ENCODE results near the gene ABAT. TPM values are rescaled to one million over a fixed set of nuclear protein-coding genes. Genes with fewer than 3 reads are reported as not detected.

The ABAT gene
- total RNA-seq, 2 donors from 2014 or later, result 4.8 to 10.4 TPM

GRCh38 chr16:8822403-8822802, 148.0 kb downstream of the ABAT start:
- no peak for ATAC-seq (replicated peaks)
- Mint-ChIP-seq H3K36me3 (ENCODE audit: low read depth) (peaks cover 94% of the 10 kb centered on the region), H3K4me1 (peaks cover 5% of the 10 kb centered on the region), H3K27ac (peak overlapping the region; percentile 82), H3K9me3 (no peaks in the 10 kb centered on the region), H3K27me3 (no peaks in the 10 kb centered on the region), H3K4me3 (no peak overlapping the region)

GRCh38 chr16:8826278-8826879, 152.0 kb downstream of the ABAT start:
- no peaks in the 10 kb centered on the region for H3K9me3 Mint-ChIP-seq
- peaks cover 5% of the 10 kb centered on the region for H3K4me1 Mint-ChIP-seq
- H3K27me3 Mint-ChIP-seq, result no peaks in the 10 kb centered on the region
- peaks cover 90% of the 10 kb centered on the region for H3K36me3 Mint-ChIP-seq (ENCODE audit: low read depth)
- no peak overlapping the region for H3K4me3 Mint-ChIP-seq
- ATAC-seq (replicated peaks), result no peak
- no peak overlapping the region for H3K27ac Mint-ChIP-seq

GRCh38 chr16:8828541-8829165, 154.2 kb downstream of the ABAT start:
- Mint-ChIP-seq H3K4me1 (peaks cover 2% of the 10 kb centered on the region), H3K9me3 (no peaks in the 10 kb centered on the region), H3K36me3 (ENCODE audit: low read depth) (peaks cover 85% of the 10 kb centered on the region), H3K4me3 (no peak overlapping the region), H3K27ac (no peak overlapping the region), H3K27me3 (no peaks in the 10 kb centered on the region)
- no peak for ATAC-seq (replicated peaks)

GRCh38 chr16:8831450-8831849, 157.0 kb downstream of the ABAT start:
- no peak for ATAC-seq (replicated peaks)

GRCh38 chr16:8831871-8832716, 157.7 kb downstream of the ABAT start:
- Mint-ChIP-seq H3K4me3 (no peak overlapping the region), H3K36me3 (ENCODE audit: low read depth) (peaks cover 54% of the 10 kb centered on the region), H3K4me1 (peaks cover 6% of the 10 kb centered on the region), H3K27me3 (no peaks in the 10 kb centered on the region), H3K27ac (no peak overlapping the region), H3K9me3 (no peaks in the 10 kb centered on the region)
- no peak for ATAC-seq (replicated peaks)

More at GRCh38 chr16:8831450-8831849, 157.0 kb downstream of the ABAT start:
- peaks cover 6% of the 10 kb centered on the region for H3K4me1 Mint-ChIP-seq
- peaks cover 61% of the 10 kb centered on the region for H3K36me3 Mint-ChIP-seq (ENCODE audit: low read depth)
- no peaks in the 10 kb centered on the region for H3K27me3 Mint-ChIP-seq
- no peaks in the 10 kb centered on the region for H3K9me3 Mint-ChIP-seq
- H3K27ac Mint-ChIP-seq, result no peak overlapping the region
- H3K4me3 Mint-ChIP-seq, result no peak overlapping the region

- H3K27me3 Mint-ChIP-seq, result no peaks in the 10 kb centered on the region
- no peak for ATAC-seq (replicated peaks)
- H3K4me3 Mint-ChIP-seq, result no peak overlapping the region
- H3K4me1 Mint-ChIP-seq, result peaks cover 6% of the 10 kb centered on the region
- H3K27ac Mint-ChIP-seq, result peak overlapping the region; percentile 58
- no peaks in the 10 kb centered on the region for H3K9me3 Mint-ChIP-seq
- peaks cover 53% of the 10 kb centered on the region for H3K36me3 Mint-ChIP-seq (ENCODE audit: low read depth)
Measured at GRCh38 chr16:8832717-8833105, 158.3 kb downstream of the ABAT start.

Other genes starting within 250 kb of the ABAT start
- not detected for gene TMEM114, start 84.1 kb upstream of the ABAT start, total RNA-seq
- gene METTL22, start 52.9 kb upstream of the ABAT start, total RNA-seq, result 10 to 100 TPM; 28.7 to 40.6 TPM
- gene TMEM186, start 123.0 kb downstream of the ABAT start, total RNA-seq, result 10 to 100 TPM; 14.2 to 15.4 TPM
- 10 to 100 TPM; 33.0 to 59.1 TPM for gene PMM2, start 123.2 kb downstream of the ABAT start, total RNA-seq
- gene CARHSP1, start 194.4 kb downstream of the ABAT start, total RNA-seq, result 100 to 1,000 TPM in 1 of 2 donors, 10 to 100 TPM in 1; 98.6 to 115 TPM
- gene LITAFD, start 207.7 kb downstream of the ABAT start, total RNA-seq, result not detected

All from activated T-helper 17 cell treated with anti-CD3 and anti-CD28 coated beads, Interleukin-2, amount 50 U/mL, for 72 hours (primary cell).